K562 (cell line): ENCODE data around the gene GAD1. TPM values are rescaled to one million over a fixed set of nuclear protein-coding genes. Genes with fewer than 3 reads are reported as not detected.

Experiments
- CCAR2 ChIP-seq: fragments of 200-400 bp; formaldehyde crosslinking; IDR thresholded peaks from 2 replicates; pipeline ENCODE4 v1.6.1; 2017; ENCODE audit warnings: mild to moderate bottlenecking, low read depth, low read length
- CREM ChIP-seq: IDR thresholded peaks from 2 replicates; pipeline ENCODE4 v1.6.1; 2014; ENCODE audit warnings: antibody characterized with exemption, low read depth
- DNMT1 ChIP-seq: fragments of 450-650 bp; IDR thresholded peaks from 2 replicates; pipeline ENCODE4 v1.6.1; 2016; ENCODE audit warnings: antibody characterized with exemption, mild to moderate bottlenecking
- FOSL1 ChIP-seq: fragments of 200-800 bp; sonication (Bioruptor generic); conservative IDR thresholded peaks from 2 replicates; pipeline ENCODE4 v1.6.1; 2016; ENCODE audit warnings: missing genetic modification characterization, missing compliant biosample characterization
- FUS ChIP-seq: fragments of 200-400 bp; formaldehyde crosslinking; optimal IDR thresholded peaks from 2 replicates; pipeline ENCODE3; 2017; ENCODE audit warnings: low read depth, low read length
- KLF1 ChIP-seq: fragments of 450-650 bp; IDR thresholded peaks from 2 replicates; pipeline ENCODE4 v1.6.1; 2016; ENCODE audit warnings: missing genetic modification characterization, missing compliant biosample characterization
- KLF16 ChIP-seq: IDR thresholded peaks from 2 replicates; pipeline ENCODE4 v1.6.1; 2016; ENCODE audit warnings: antibody characterized with exemption
- MAX ChIP-seq: sonication (generic); formaldehyde crosslinking; IDR thresholded peaks from 2 replicates; pipeline ENCODE4 v1.9.0; 2022; ENCODE audit warnings: mild to moderate bottlenecking, missing genetic modification reagents
- MCM3 ChIP-seq: fragments of 450-650 bp; IDR thresholded peaks from 2 replicates; pipeline ENCODE4 v1.6.1; 2016
- NR1H2 ChIP-seq: sonication (generic); formaldehyde crosslinking; IDR thresholded peaks from 2 replicates; pipeline ENCODE4 v1.4.0; 2020; ENCODE audit warnings: mild to moderate bottlenecking, missing genetic modification reagents
- POLR3A ChIP-seq: IDR thresholded peaks from 2 replicates; pipeline ENCODE4 v1.6.1; 2011; ENCODE audit warnings: borderline replicate concordance, mild to moderate bottlenecking, moderate library complexity; ENCODE audit not compliant: insufficient read length, insufficient read depth; ENCODE audit errors: extremely low read depth
- SAFB ChIP-seq: fragments of 200-400 bp; formaldehyde crosslinking; IDR thresholded peaks from 2 replicates; pipeline ENCODE4 v1.6.1; 2017; ENCODE audit warnings: low read depth, low read length, borderline replicate concordance
- SREBF2 ChIP-seq: sonication (generic); formaldehyde crosslinking; IDR thresholded peaks from 2 replicates; pipeline ENCODE4 v1.4.0; 2020; ENCODE audit warnings: mild to moderate bottlenecking, missing genetic modification reagents
- TAF9B ChIP-seq: fragments of 450-650 bp; IDR thresholded peaks from 2 replicates; pipeline ENCODE4 v1.6.1; 2018; ENCODE audit warnings: mild to moderate bottlenecking; ENCODE audit not compliant: partially characterized antibody
- TEAD4 ChIP-seq, 2 experiments: sonication (generic) in 1 of 2; formaldehyde crosslinking in 1 of 2; IDR thresholded peaks; 2 replicates each; pipeline versions ENCODE4 v1.6.1 to v1.8.0; 2012 to 2022; ENCODE audit warnings: borderline replicate concordance in 1 of 2, inconsistent platforms in 1 of 2, low read length in 1 of 2, mild to moderate bottlenecking in 1 of 2, missing genetic modification reagents in 1 of 2
- ZNF23 ChIP-seq: fragments of 250-450 bp; sonication (Bioruptor Pico); IDR thresholded peaks from 2 replicates; pipeline ENCODE4 v1.4.0; 2020; ENCODE audit warnings: mild to moderate bottlenecking
- ZNF347 ChIP-seq: fragments of 450-650 bp; formaldehyde crosslinking; IDR thresholded peaks from 2 replicates; pipeline ENCODE4 v1.4.0; 2020; ENCODE audit warnings: low read depth, mild to moderate bottlenecking, moderate library complexity
- ZNF785 ChIP-seq: fragments of 250-450 bp; sonication (Bioruptor Pico); IDR thresholded peaks from 2 replicates; pipeline ENCODE4 v1.4.0; 2020; ENCODE audit warnings: mild to moderate bottlenecking
- polyA plus RNA-seq, 8 experiments: library from polyadenylated mRNA; depleted of rRNA in 4 of 8; stranded (reverse) in 5 of 8; unstranded in 3 of 8; fragments of >200 nt; fragmentation: Nextera tagmentation in 2 of 8; fragmentation: Illumina TruSeq in 1 of 8; extraction: Ambion mirVana in 2 of 8; extraction: Trizol in 1 of 8; gene quantifications; 2 replicates each; pipeline versions ENCODE4 v1.2.1 to v1.2.3, GENCODE V29; 2011 to 2014; ENCODE audit warnings: inconsistent platforms in 1 of 8, missing spikeins in 1 of 8
- total RNA-seq, 7 experiments: library from RNA; depleted of rRNA in 6 of 7; stranded (reverse); fragments of >200 nt in 6 of 7; fragmentation: Illumina TruSeq in 2 of 7; extraction: Trizol in 2 of 7; gene quantifications; 2 replicates each; pipeline versions ENCODE4 v1.2.1 to v1.2.3, GENCODE V29; 2011 to 2021; ENCODE audit warnings: low replicate concordance in 1 of 7
- TF ChIP-seq, protein P1 (sequence below): fragments of 250-450 bp; sonication (Bioruptor Pico); IDR thresholded peaks from 2 replicates; pipeline ENCODE4 v1.8.0; 2021; ENCODE audit warnings: moderate library complexity, mild to moderate bottlenecking, inconsistent platforms
- TF ChIP-seq, protein P2 (sequence below): fragments of 250-450 bp; sonication (Bioruptor Pico); IDR thresholded peaks from 2 replicates; pipeline ENCODE4 v1.9.0; 2021; ENCODE audit warnings: mild to moderate bottlenecking, inconsistent platforms
- TF ChIP-seq, protein P3 (sequence below), 2 experiments: fragments of 450-650 bp; conservative IDR thresholded peaks; 2 replicates each; pipeline ENCODE4 v1.6.1; 2017; ENCODE audit warnings: mild to moderate bottlenecking in 2 of 2, moderate library complexity in 2 of 2

The GAD1 gene
- total and polyA plus RNA-seq, 9 of the 15 experiments (the other 6 are each of a cell fraction or from before 2014, with no cell fraction given), result 2.7 to 29.1 (median 15.7) TPM

- TF ChIP-seq FOSL1 (tag), result no peak; the same call in 1 of the 2 replicates
- no peak for TF ChIP-seq POLR3A
- no peak for TF ChIP-seq SREBF2
- TF ChIP-seq ZNF785 (CRISPR knock-in tag), result no peak
- no peak for TF ChIP-seq ZNF23 (CRISPR knock-in tag)
- TF ChIP-seq, protein P1, sequence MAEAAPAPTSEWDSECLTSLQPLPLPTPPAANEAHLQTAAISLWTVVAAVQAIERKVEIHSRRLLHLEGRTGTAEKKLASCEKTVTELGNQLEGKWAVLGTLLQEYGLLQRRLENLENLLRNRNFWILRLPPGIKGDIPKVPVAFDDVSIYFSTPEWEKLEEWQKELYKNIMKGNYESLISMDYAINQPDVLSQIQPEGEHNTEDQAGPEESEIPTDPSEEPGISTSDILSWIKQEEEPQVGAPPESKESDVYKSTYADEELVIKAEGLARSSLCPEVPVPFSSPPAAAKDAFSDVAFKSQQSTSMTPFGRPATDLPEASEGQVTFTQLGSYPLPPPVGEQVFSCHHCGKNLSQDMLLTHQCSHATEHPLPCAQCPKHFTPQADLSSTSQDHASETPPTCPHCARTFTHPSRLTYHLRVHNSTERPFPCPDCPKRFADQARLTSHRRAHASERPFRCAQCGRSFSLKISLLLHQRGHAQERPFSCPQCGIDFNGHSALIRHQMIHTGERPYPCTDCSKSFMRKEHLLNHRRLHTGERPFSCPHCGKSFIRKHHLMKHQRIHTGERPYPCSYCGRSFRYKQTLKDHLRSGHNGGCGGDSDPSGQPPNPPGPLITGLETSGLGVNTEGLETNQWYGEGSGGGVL (CRISPR knock-in tag), result no peak
- TF ChIP-seq FUS, result peak; percentile 53
- peak; percentile 71; the same call in 1 of the 2 replicates for TF ChIP-seq SAFB
- peak; percentile 80 for TF ChIP-seq MAX (CRISPR knock-in tag)
- no peak for TF ChIP-seq ZNF347 (CRISPR knock-in tag)
- TF ChIP-seq TAF9B, result peak; percentile 1
- TF ChIP-seq TEAD4 (IDR thresholded peaks at IDR 0.05; ENCODE audit: low read length), result 0 out of 2 replicates have a peak, but pooled peaks have one; percentile 31
- no peak for TF ChIP-seq TEAD4 (CRISPR knock-in tag; IDR thresholded peaks at IDR 0.05; ENCODE audit: borderline replicate concordance)
- TF ChIP-seq NR1H2 (CRISPR knock-in tag), result 0 out of 2 replicates have a peak, but pooled peaks have one; percentile 84
- peak; percentile 62; the same call in 1 of the 2 replicates for TF ChIP-seq CREM
- no peak for TF ChIP-seq CCAR2
- no peak for TF ChIP-seq MCM3
- no peak for TF ChIP-seq KLF16
- TF ChIP-seq DNMT1, result no peak
- TF ChIP-seq, protein P2, sequence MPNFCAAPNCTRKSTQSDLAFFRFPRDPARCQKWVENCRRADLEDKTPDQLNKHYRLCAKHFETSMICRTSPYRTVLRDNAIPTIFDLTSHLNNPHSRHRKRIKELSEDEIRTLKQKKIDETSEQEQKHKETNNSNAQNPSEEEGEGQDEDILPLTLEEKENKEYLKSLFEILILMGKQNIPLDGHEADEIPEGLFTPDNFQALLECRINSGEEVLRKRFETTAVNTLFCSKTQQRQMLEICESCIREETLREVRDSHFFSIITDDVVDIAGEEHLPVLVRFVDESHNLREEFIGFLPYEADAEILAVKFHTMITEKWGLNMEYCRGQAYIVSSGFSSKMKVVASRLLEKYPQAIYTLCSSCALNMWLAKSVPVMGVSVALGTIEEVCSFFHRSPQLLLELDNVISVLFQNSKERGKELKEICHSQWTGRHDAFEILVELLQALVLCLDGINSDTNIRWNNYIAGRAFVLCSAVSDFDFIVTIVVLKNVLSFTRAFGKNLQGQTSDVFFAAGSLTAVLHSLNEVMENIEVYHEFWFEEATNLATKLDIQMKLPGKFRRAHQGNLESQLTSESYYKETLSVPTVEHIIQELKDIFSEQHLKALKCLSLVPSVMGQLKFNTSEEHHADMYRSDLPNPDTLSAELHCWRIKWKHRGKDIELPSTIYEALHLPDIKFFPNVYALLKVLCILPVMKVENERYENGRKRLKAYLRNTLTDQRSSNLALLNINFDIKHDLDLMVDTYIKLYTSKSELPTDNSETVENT (CRISPR knock-in tag), result no peak
- TF ChIP-seq, protein P3, sequence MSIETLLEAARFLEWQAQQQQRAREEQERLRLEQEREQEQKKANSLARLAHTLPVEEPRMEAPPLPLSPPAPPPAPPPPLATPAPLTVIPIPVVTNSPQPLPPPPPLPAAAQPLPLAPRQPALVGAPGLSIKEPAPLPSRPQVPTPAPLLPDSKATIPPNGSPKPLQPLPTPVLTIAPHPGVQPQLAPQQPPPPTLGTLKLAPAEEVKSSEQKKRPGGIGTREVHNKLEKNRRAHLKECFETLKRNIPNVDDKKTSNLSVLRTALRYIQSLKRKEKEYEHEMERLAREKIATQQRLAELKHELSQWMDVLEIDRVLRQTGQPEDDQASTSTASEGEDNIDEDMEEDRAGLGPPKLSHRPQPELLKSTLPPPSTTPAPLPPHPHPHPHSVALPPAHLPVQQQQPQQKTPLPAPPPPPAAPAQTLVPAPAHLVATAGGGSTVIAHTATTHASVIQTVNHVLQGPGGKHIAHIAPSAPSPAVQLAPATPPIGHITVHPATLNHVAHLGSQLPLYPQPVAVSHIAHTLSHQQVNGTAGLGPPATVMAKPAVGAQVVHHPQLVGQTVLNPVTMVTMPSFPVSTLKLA (conservative IDR thresholded peaks at IDR 0.05), result peak; percentile 40 to 43; a peak in 2 of 4 replicates
- 0 out of 2 replicates have a peak, but pooled peaks have one; percentile 49 for TF ChIP-seq KLF1 (tag)
These were observed 45.9 kb upstream of the GAD1 start (continued) for GRCh38 chr2:170770606-170771420.
